Activated T-cell treated with anti-CD3 and anti-CD28 coated beads for 24 hours (primary cell): Measurements from ENCODE around the gene COL13A1.

Source experiments
- DNase-seq: peaks from one replicate; pipeline ENCODE4 v3.0.0-alpha.2; 2020; ENCODE audit warnings: low read depth

The COL13A1 gene

GRCh38 chr10:69951658-69952057, 150.0 kb downstream of the COL13A1 start:
- DNase-seq = no peak

GRCh38 chr10:69952069-69952800, 150.5 kb downstream of the COL13A1 start:
- no peak for DNase-seq

- DNase-seq = no peak
These were observed 151.1 kb downstream of the COL13A1 start for GRCh38 chr10:69952821-69953221.

GRCh38 chr10:69953851-69954250, 152.1 kb downstream of the COL13A1 start:
- DNase-seq = no peak

- DNase-seq = no peak
These were observed 153.6 kb downstream of the COL13A1 start for GRCh38 chr10:69955211-69955805.

GRCh38 chr10:69955897-69956740, 154.4 kb downstream of the COL13A1 start:
- DNase-seq = no peak

GRCh38 chr10:69956741-69957230, 155.1 kb downstream of the COL13A1 start:
- DNase-seq = no peak

GRCh38 chr10:69957241-69957885, 155.7 kb downstream of the COL13A1 start:
- no peak for DNase-seq

GRCh38 chr10:69957886-69958555, 156.3 kb downstream of the COL13A1 start:
- no peak for DNase-seq

GRCh38 chr10:69958556-69958902, 156.8 kb downstream of the COL13A1 start:
- DNase-seq = no peak

- no peak for DNase-seq
These were observed 158.2 kb downstream of the COL13A1 start for GRCh38 chr10:69959911-69960310.

GRCh38 chr10:69960606-69960987, 158.9 kb downstream of the COL13A1 start:
- no peak for DNase-seq

- no peak for DNase-seq
These were observed 159.5 kb downstream of the COL13A1 start for GRCh38 chr10:69960988-69961880.

GRCh38 chr10:69961881-69962745, 160.4 kb downstream of the COL13A1 start:
- DNase-seq = no peak

GRCh38 chr10:69962746-69963135, 161.0 kb downstream of the COL13A1 start:
- no peak for DNase-seq

GRCh38 chr10:69963178-69963834, 161.6 kb downstream of the COL13A1 start:
- no peak for DNase-seq

GRCh38 chr10:69963835-69964710, 162.4 kb downstream of the COL13A1 start:
- DNase-seq = no peak

GRCh38 chr10:69965086-69965485, 163.4 kb downstream of the COL13A1 start:
- DNase-seq = no peak
